Activated naive CD4-positive, alpha-beta T cell treated with anti-CD3 and anti-CD28 coated beads, Interleukin-2, amount 10 ng/mL, durations not matched to agents 7 days and 5 days (primary cell): Measurements from ENCODE around the gene ATP5F1E.
A peak's percentile ranks its signal among the peaks of the same experiment; 100 is the strongest.

Experiments used
- CTCF ChIA-PET: fragments of 350-600 bp; sonication (Branson Sonifier 250); formaldehyde crosslinking; loops from one replicate; lab custom pipeline; 2021; ENCODE audit warnings: antibody characterized with exemption; lab: Charles Lee
- DNase-seq: peaks from one replicate; pipeline ENCODE4 v3.0.0-alpha.2; 2020
- H3K27ac Mint-ChIP-seq: one replicate; pipeline ENCODE4 v1.8.0; 2021; ENCODE audit warnings: mild to moderate bottlenecking, moderate library complexity, mixed read lengths
- H3K27me3 Mint-ChIP-seq: one replicate; pipeline ENCODE4 v1.8.0; 2021; ENCODE audit warnings: mild to moderate bottlenecking, mixed read lengths
- H3K36me3 Mint-ChIP-seq: one replicate; pipeline ENCODE4 v1.8.0; 2021; ENCODE audit warnings: mixed read lengths
- H3K4me1 Mint-ChIP-seq: one replicate; pipeline ENCODE4 v1.8.0; 2021; ENCODE audit warnings: mixed read lengths
- H3K4me3 Mint-ChIP-seq: one replicate; pipeline ENCODE4 v1.8.0; 2021; ENCODE audit warnings: mild to moderate bottlenecking, moderate library complexity, mixed read lengths
- H3K9me3 Mint-ChIP-seq: one replicate; pipeline ENCODE4 v1.8.0; 2021; ENCODE audit warnings: mixed read lengths

The ATP5F1E gene

GRCh38 chr20:59032023-59032712 lies at the start of gene ATP5F1E:
ATP5F1E (minus strand) TSS chr20:59032335; CDS start chr20:59032251, 84 bp downstream.
- Mint-ChIP-seq H3K36me3 (peaks cover 70% of the 10 kb centered on the region), H3K27me3 (no peaks in the 10 kb centered on the region)

DNA sequence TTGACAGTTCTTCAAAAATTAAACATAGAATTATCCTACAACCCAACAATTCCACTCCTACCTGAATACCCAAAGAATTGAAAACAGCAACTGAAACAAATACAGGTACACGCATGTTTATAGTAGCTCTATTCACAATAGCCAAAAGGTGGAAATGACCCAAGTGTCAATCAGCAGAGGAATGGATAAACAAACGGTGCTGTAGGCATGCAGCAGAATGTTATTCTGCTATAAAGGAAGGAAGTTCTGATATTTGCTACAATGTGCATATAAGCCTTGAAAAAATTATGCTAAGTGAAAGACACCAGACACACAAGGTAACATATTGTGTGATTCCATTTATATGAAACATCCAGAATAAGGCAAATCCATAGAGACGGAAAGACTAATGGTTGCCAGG lies 48.9 kb upstream of the ATP5F1E start:
- CTCF ChIA-PET = interaction anchor here (0.6 to 2.0 kb wide), 3 partner anchors 8 to 323 kb away, joined by 3 to 8 read pairs (median 5); no protein-coding TSS in a partner anchor
- H3K9me3 Mint-ChIP-seq = no peaks in the 10 kb centered on the region
- H3K4me1 Mint-ChIP-seq = peaks cover 22% of the 10 kb centered on the region
- H3K27me3 Mint-ChIP-seq = peaks cover 37% of the 10 kb centered on the region
- H3K4me3 Mint-ChIP-seq = no peak overlapping the region
- no peak for DNase-seq
- H3K36me3 Mint-ChIP-seq = no peaks in the 10 kb centered on the region
- H3K27ac Mint-ChIP-seq = no peak overlapping the region

More at GRCh38 chr20:59032023-59032712, at the start of gene ATP5F1E:
- Mint-ChIP-seq H3K4me1 (peaks cover 72% of the 10 kb centered on the region), H3K9me3 (no peaks in the 10 kb centered on the region), H3K27ac (peak within 1 kb of the TSS; percentile 94), H3K4me3 (peak within 1 kb of the TSS; percentile 92)
- peak; percentile 97 for DNase-seq
- CTCF ChIA-PET = interaction anchor here (0.7 to 1.9 kb wide), 4 partner anchors 10 to 381 kb away, joined by 3 to 4 read pairs (median 4); partner anchors contain the start of gene STX16

DNA sequence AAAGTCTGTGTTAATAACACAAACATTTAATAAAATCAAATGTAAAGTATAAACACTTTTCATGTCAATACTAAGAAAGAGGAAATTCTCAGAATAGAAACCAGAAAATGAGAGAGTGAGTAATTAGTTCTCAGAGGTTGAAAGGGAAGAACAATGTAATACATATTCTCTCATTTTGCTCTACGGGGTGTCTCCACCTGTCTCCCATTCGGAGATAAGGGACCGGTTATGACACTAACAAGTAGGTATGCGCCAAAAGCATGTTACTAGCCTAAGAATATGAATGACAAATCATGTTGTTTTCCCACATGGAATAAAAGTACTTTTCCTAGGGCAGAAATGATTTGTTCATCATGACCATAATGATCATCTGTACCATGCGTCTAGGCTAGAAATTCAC lies 46.1 kb upstream of the ATP5F1E start:
- DNase-seq = no peak
- no peaks in the 10 kb centered on the region for H3K9me3 Mint-ChIP-seq
- CTCF ChIA-PET = no interaction called here
- no peaks in the 10 kb centered on the region for H3K36me3 Mint-ChIP-seq
- no peak overlapping the region for H3K4me3 Mint-ChIP-seq
- H3K4me1 Mint-ChIP-seq = peaks cover 30% of the 10 kb centered on the region
- H3K27me3 Mint-ChIP-seq = peaks cover 26% of the 10 kb centered on the region
- H3K27ac Mint-ChIP-seq = no peak overlapping the region

GRCh38 chr20:59077705-59078104 lies 45.6 kb upstream of the ATP5F1E start:
- Mint-ChIP-seq H3K4me1 (peaks cover 30% of the 10 kb centered on the region), H3K36me3 (no peaks in the 10 kb centered on the region), H3K4me3 (no peak overlapping the region), H3K27ac (no peak overlapping the region), H3K27me3 (peaks cover 29% of the 10 kb centered on the region), H3K9me3 (no peaks in the 10 kb centered on the region)
- CTCF ChIA-PET = no interaction called here
- no peak for DNase-seq

GRCh38 chr20:59075934-59076508 lies 43.9 kb upstream of the ATP5F1E start:
- H3K4me1 Mint-ChIP-seq = peaks cover 30% of the 10 kb centered on the region
- H3K36me3 Mint-ChIP-seq = no peaks in the 10 kb centered on the region
- CTCF ChIA-PET = interaction anchor here (0.9 kb wide), 1 partner anchor 12 kb away, joined by 3 read pairs; no protein-coding TSS in a partner anchor
- H3K4me3 Mint-ChIP-seq = no peak overlapping the region
- no peak overlapping the region for H3K27ac Mint-ChIP-seq
- H3K9me3 Mint-ChIP-seq = no peaks in the 10 kb centered on the region
- DNase-seq = no peak
- H3K27me3 Mint-ChIP-seq = peaks cover 27% of the 10 kb centered on the region

DNA sequence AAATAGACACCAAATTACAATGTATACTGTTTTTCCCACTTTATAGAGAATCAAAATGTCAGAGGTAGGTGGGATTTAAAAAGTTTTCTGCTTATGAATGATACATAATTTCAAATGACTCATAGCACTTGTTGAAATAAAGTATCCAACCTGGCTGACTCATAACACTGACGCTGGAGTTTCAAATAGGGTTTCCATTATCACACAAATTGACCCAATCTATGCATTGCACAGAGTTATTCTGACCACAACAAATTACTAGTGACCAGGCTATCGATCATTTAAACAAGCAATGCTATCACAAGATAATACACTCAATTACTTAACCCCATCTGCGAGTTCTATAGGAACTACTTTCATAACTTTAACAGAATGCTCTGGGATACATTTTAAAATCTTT lies 42.3 kb upstream of the ATP5F1E start:
- H3K27ac Mint-ChIP-seq = no peak overlapping the region
- CTCF ChIA-PET = no interaction called here

DNA sequence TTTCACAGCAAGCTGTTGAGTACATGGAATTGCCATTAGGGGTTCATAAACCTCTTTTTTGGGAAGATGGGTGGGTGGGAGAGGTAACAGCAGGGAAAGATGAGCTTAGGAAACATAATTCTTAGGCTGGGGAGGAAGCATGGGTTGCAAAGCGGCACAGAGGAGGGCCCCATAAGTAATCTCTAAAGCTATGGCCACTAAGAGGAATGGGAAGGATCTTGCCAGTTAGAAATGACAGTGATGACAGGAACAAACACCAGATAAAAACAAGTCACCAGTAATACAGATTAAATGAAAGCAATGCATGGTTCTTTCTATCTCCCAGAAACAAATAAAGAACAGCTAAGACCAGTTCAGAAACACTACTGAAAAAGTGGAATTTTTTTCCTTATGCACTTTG lies 41.4 kb upstream of the ATP5F1E start:
- Mint-ChIP-seq H3K27ac (no peak overlapping the region), H3K27me3 (peaks cover 29% of the 10 kb centered on the region), H3K4me1 (peaks cover 26% of the 10 kb centered on the region), H3K36me3 (no peaks in the 10 kb centered on the region), H3K9me3 (no peaks in the 10 kb centered on the region), H3K4me3 (no peak overlapping the region)
- CTCF ChIA-PET = interaction anchor here (1.1 kb wide), 1 partner anchor 15 kb away, joined by 3 read pairs; no protein-coding TSS in a partner anchor
- DNase-seq = no peak

More for the DNA sequence above, 42.3 kb upstream of the ATP5F1E start:
- DNase-seq = no peak
- Mint-ChIP-seq H3K9me3 (no peaks in the 10 kb centered on the region), H3K4me1 (peaks cover 30% of the 10 kb centered on the region), H3K36me3 (no peaks in the 10 kb centered on the region), H3K4me3 (no peak overlapping the region), H3K27me3 (peaks cover 31% of the 10 kb centered on the region)

DNA sequence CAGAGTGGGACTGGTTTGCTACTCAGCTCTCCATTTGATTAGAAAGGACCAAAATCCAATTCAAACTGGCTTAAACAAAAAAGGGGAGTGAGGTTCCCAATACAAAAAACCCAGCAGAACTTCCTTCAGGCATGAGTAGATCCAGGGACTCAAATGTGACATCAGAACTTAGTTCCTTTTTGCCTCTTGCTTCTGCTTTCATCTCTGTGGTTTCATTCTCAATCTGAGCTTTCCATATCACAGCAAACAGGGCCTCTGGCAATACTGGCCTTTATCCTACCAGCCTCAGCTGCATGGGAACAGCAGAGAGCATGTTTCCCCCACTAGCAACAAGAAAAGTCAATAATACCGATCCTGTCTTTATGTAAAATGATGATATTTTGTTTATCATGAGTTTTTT lies 39.1 kb upstream of the ATP5F1E start:
- H3K27ac Mint-ChIP-seq = no peak overlapping the region
- no peaks in the 10 kb centered on the region for H3K9me3 Mint-ChIP-seq
- no peaks in the 10 kb centered on the region for H3K36me3 Mint-ChIP-seq
- DNase-seq = no peak
- H3K4me3 Mint-ChIP-seq = no peak overlapping the region
- CTCF ChIA-PET = no interaction called here
- peaks cover 10% of the 10 kb centered on the region for H3K4me1 Mint-ChIP-seq
- peaks cover 28% of the 10 kb centered on the region for H3K27me3 Mint-ChIP-seq

DNA sequence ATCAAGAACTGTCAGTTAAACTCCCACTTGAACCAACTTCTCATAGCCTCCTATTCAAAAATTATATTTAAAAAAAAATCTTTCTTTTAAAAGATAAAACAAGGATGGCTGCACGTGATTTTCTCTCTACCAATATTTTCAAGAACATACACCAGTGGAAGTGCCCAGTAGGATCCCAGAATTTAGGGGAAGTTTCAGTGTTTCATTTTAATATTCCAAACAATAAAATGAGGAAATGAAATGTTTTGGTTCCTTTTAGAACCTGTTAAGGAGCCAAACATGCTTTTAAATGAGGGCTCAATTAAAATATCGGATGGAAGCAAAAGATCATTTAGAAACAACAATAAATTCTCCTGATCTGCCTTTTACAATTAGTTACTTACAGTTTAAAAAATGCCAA lies 36.9 kb upstream of the ATP5F1E start:
- CTCF ChIA-PET = interaction anchor here (1.1 kb wide), 1 partner anchor 336 kb away, joined by 3 read pairs; no protein-coding TSS in a partner anchor
- Mint-ChIP-seq H3K27ac (no peak overlapping the region), H3K36me3 (no peaks in the 10 kb centered on the region), H3K4me1 (no peaks in the 10 kb centered on the region), H3K4me3 (no peak overlapping the region), H3K9me3 (no peaks in the 10 kb centered on the region), H3K27me3 (peaks cover 23% of the 10 kb centered on the region)
- DNase-seq = no peak

- H3K9me3 Mint-ChIP-seq = no peaks in the 10 kb centered on the region
- DNase-seq = no peak
- peaks cover 28% of the 10 kb centered on the region for H3K27me3 Mint-ChIP-seq
- H3K27ac Mint-ChIP-seq = no peak overlapping the region
- H3K36me3 Mint-ChIP-seq = no peaks in the 10 kb centered on the region
- no peaks in the 10 kb centered on the region for H3K4me1 Mint-ChIP-seq
- no peak overlapping the region for H3K4me3 Mint-ChIP-seq
- CTCF ChIA-PET = interaction anchor here (1.1 kb wide), 2 partner anchors 209 to 336 kb away, joined by 3 to 4 read pairs; no protein-coding TSS in a partner anchor
Observed at GRCh38 chr20:59068534-59068933, 36.4 kb upstream of the ATP5F1E start.

GRCh38 chr20:59064214-59064722 lies 32.1 kb upstream of the ATP5F1E start:
- Mint-ChIP-seq H3K27ac (no peak overlapping the region), H3K4me1 (no peaks in the 10 kb centered on the region), H3K27me3 (peaks cover 23% of the 10 kb centered on the region), H3K9me3 (no peaks in the 10 kb centered on the region), H3K4me3 (no peak overlapping the region), H3K36me3 (no peaks in the 10 kb centered on the region)
- no peak for DNase-seq
- CTCF ChIA-PET = interaction anchor here (1.0 kb wide), 1 partner anchor 340 kb away, joined by 3 read pairs; no protein-coding TSS in a partner anchor

- no peak overlapping the region for H3K4me3 Mint-ChIP-seq
- H3K27ac Mint-ChIP-seq = no peak overlapping the region
- H3K9me3 Mint-ChIP-seq = no peaks in the 10 kb centered on the region
- CTCF ChIA-PET = interaction anchor here (0.6 to 1.0 kb wide), 2 partner anchors 341 to 396 kb away, joined by 3 read pairs; no protein-coding TSS in a partner anchor
- H3K4me1 Mint-ChIP-seq = no peaks in the 10 kb centered on the region
- no peak for DNase-seq
- no peaks in the 10 kb centered on the region for H3K36me3 Mint-ChIP-seq
- peaks cover 20% of the 10 kb centered on the region for H3K27me3 Mint-ChIP-seq
Observed at GRCh38 chr20:59063358-59064213, 31.5 kb upstream of the ATP5F1E start.

- no peak for DNase-seq
- Mint-ChIP-seq H3K4me1 (no peaks in the 10 kb centered on the region), H3K4me3 (no peak overlapping the region), H3K36me3 (no peaks in the 10 kb centered on the region), H3K27me3 (peaks cover 10% of the 10 kb centered on the region), H3K9me3 (no peaks in the 10 kb centered on the region), H3K27ac (no peak overlapping the region)
- CTCF ChIA-PET = no interaction called here
Observed at GRCh38 chr20:59062081-59062480, 29.9 kb upstream of the ATP5F1E start.

GRCh38 chr20:59055302-59055701 lies 23.2 kb upstream of the ATP5F1E start:
- CTCF ChIA-PET = interaction anchor here (1.1 kb wide), 1 partner anchor 152 kb away, joined by 3 read pairs; no protein-coding TSS in a partner anchor
- no peak overlapping the region for H3K4me3 Mint-ChIP-seq
- peaks cover 32% of the 10 kb centered on the region for H3K27me3 Mint-ChIP-seq

More at GRCh38 chr20:59055302-59055701, 23.2 kb upstream of the ATP5F1E start:
- Mint-ChIP-seq H3K36me3 (no peaks in the 10 kb centered on the region), H3K9me3 (no peaks in the 10 kb centered on the region), H3K4me1 (no peaks in the 10 kb centered on the region), H3K27ac (no peak overlapping the region)
- DNase-seq = no peak
